ENCODE data around the gene ADCK1.

ADCK1 gene

GRCh38 chr14:77897374-77897773 is 97.5 kb downstream of the ADCK1 start:
- in situ Hi-C loops (cut with MboI; ENCODE audit: low pct_unique_long_range_greater_than_20kb, low sequenced_read_pairs, unreplicated experiment), result no loop called here
- DNase-seq (ENCODE audit: low spot score), result no peak
- no peak for TF ChIP-seq CTCF (IDR thresholded peaks at IDR 0.05; ENCODE audit: extremely low read depth, insufficient read depth, missing control alignments)

GRCh38 chr14:77902811-77903210 is 102.9 kb downstream of the ADCK1 start:
- in situ Hi-C loops (cut with MboI; ENCODE audit: low pct_unique_long_range_greater_than_20kb, low sequenced_read_pairs, unreplicated experiment), result no loop called here
- no peak for DNase-seq (ENCODE audit: low spot score)
- no peak for TF ChIP-seq CTCF (IDR thresholded peaks at IDR 0.05; ENCODE audit: extremely low read depth, insufficient read depth, missing control alignments)

- no peak for DNase-seq (ENCODE audit: low spot score)
- in situ Hi-C loops (cut with MboI; ENCODE audit: low pct_unique_long_range_greater_than_20kb, low sequenced_read_pairs, unreplicated experiment), result no loop called here
Observed at GRCh38 chr14:77903221-77903620, 103.3 kb downstream of the ADCK1 start.

GRCh38 chr14:77903937-77904617 is 104.2 kb downstream of the ADCK1 start:
- no peak for TF ChIP-seq CTCF (IDR thresholded peaks at IDR 0.05; ENCODE audit: extremely low read depth, insufficient read depth, missing control alignments)
- no peak for DNase-seq (ENCODE audit: low spot score)
- in situ Hi-C loops (cut with MboI; ENCODE audit: low pct_unique_long_range_greater_than_20kb, low sequenced_read_pairs, unreplicated experiment), result no loop called here

More at GRCh38 chr14:77903221-77903620, 103.3 kb downstream of the ADCK1 start:
- no peak for TF ChIP-seq CTCF (IDR thresholded peaks at IDR 0.05; ENCODE audit: extremely low read depth, insufficient read depth, missing control alignments)

- in situ Hi-C loops (cut with MboI; ENCODE audit: low pct_unique_long_range_greater_than_20kb, low sequenced_read_pairs, unreplicated experiment), result no loop called here
- TF ChIP-seq CTCF (IDR thresholded peaks at IDR 0.05; ENCODE audit: extremely low read depth, insufficient read depth, missing control alignments), result no peak
- DNase-seq (ENCODE audit: low spot score), result no peak
Observed at GRCh38 chr14:77906446-77906845, 106.5 kb downstream of the ADCK1 start.

- no peak for DNase-seq (ENCODE audit: low spot score)
- TF ChIP-seq CTCF (IDR thresholded peaks at IDR 0.05; ENCODE audit: extremely low read depth, insufficient read depth, missing control alignments), result no peak
- in situ Hi-C loops (cut with MboI; ENCODE audit: low pct_unique_long_range_greater_than_20kb, low sequenced_read_pairs, unreplicated experiment), result no loop called here
Observed at GRCh38 chr14:77908847-77909246, 108.9 kb downstream of the ADCK1 start.
